HG02571 (cell line): ENCODE measurements around the gene ANKLE2.
"Not testable (repeated sequence)": the region's sequence is repeated elsewhere in the genome, so short reads cannot be mapped to it uniquely, and the experiment has no call there.

Experiments used
- ATAC-seq: cut with Tn5 transposase; IDR thresholded peaks from one replicate; pipeline ENCODE4 v1.9.1; 2021; ENCODE audit warnings: mild to moderate bottlenecking, moderate library complexity; ENCODE audit not compliant: unreplicated experiment

The ANKLE2 gene

GRCh38 chr12:132761032-132761920 is at the start of gene ANKLE2:
TSS of gene ANKLE2 (minus strand) at chr12:132761832. CDS start at chr12:132761798, 34 bp downstream.
- peak; percentile 28 for ATAC-seq

- not testable (repeated sequence) for ATAC-seq
Observed at GRCh38 chr12:132809391-132809790, 47.8 kb upstream of the ANKLE2 start.

GRCh38 chr12:132807295-132808092 is 45.9 kb upstream of the ANKLE2 start:
- ATAC-seq = no peak

GRCh38 chr12:132806857-132807256 is 45.2 kb upstream of the ANKLE2 start:
- ATAC-seq = no peak

- ATAC-seq = no peak
Observed at GRCh38 chr12:132804426-132804861, 42.8 kb upstream of the ANKLE2 start.

- ATAC-seq = no peak
Observed at GRCh38 chr12:132803888-132804287, 42.3 kb upstream of the ANKLE2 start.

- no peak for ATAC-seq
Observed at GRCh38 chr12:132803125-132803524, 41.5 kb upstream of the ANKLE2 start.

- no peak for ATAC-seq
Observed at GRCh38 chr12:132801741-132802140, 40.1 kb upstream of the ANKLE2 start.

GRCh38 chr12:132798836-132799235 is 37.2 kb upstream of the ANKLE2 start:
- no peak for ATAC-seq

- no peak for ATAC-seq
Observed at GRCh38 chr12:132797820-132798570, 36.4 kb upstream of the ANKLE2 start.

GRCh38 chr12:132795847-132796246 is 34.2 kb upstream of the ANKLE2 start:
- no peak for ATAC-seq

GRCh38 chr12:132791940-132792339 is 30.3 kb upstream of the ANKLE2 start:
- not testable (repeated sequence) for ATAC-seq

GRCh38 chr12:132789099-132789471 is 27.5 kb upstream of the ANKLE2 start:
- no peak for ATAC-seq

GRCh38 chr12:132788375-132789098 is 26.9 kb upstream of the ANKLE2 start:
- no peak for ATAC-seq

GRCh38 chr12:132787877-132788276 is 26.2 kb upstream of the ANKLE2 start:
- ATAC-seq = no peak

GRCh38 chr12:132786192-132786591 is 24.6 kb upstream of the ANKLE2 start:
- no peak for ATAC-seq

- no peak for ATAC-seq
Observed at GRCh38 chr12:132784580-132784979, 22.9 kb upstream of the ANKLE2 start.

- no peak for ATAC-seq
Observed at GRCh38 chr12:132783917-132784531, 22.4 kb upstream of the ANKLE2 start.

- ATAC-seq = no peak
Observed at GRCh38 chr12:132781938-132782337, 20.3 kb upstream of the ANKLE2 start.

GRCh38 chr12:132779781-132780353 is 18.2 kb upstream of the ANKLE2 start:
- ATAC-seq = no peak
